Osteocyte (in vitro differentiated cells): ENCODE measurements around the gene PRKCE. TPM values are rescaled to one million over a fixed set of nuclear protein-coding genes. Genes with fewer than 3 reads are reported as not detected.

Experiments used
- DNase-seq: peaks from one replicate; pipeline ENCODE4 v3.0.0; 2021; ENCODE audit warnings: mixed read lengths; ENCODE audit not compliant: unreplicated experiment; ENCODE audit errors: extremely low spot score
- H3K27ac Mint-ChIP-seq: one replicate; pipeline ENCODE4 v1.8.0; 2021; ENCODE audit warnings: mild to moderate bottlenecking, mixed read lengths; ENCODE audit not compliant: unreplicated experiment
- H3K27me3 Mint-ChIP-seq: one replicate; pipeline ENCODE4 v1.8.0; 2021; ENCODE audit warnings: mixed read lengths; ENCODE audit not compliant: unreplicated experiment
- H3K36me3 Mint-ChIP-seq: one replicate; pipeline ENCODE4 v1.8.0; 2021; ENCODE audit warnings: mixed read lengths; ENCODE audit not compliant: unreplicated experiment
- H3K4me1 Mint-ChIP-seq: one replicate; pipeline ENCODE4 v1.8.0; 2021; ENCODE audit warnings: mixed read lengths; ENCODE audit not compliant: unreplicated experiment
- H3K4me3 Mint-ChIP-seq: one replicate; pipeline ENCODE4 v1.8.0; 2021; ENCODE audit warnings: mild to moderate bottlenecking, moderate library complexity, mixed read lengths; ENCODE audit not compliant: unreplicated experiment
- H3K9me3 Mint-ChIP-seq: one replicate; pipeline ENCODE4 v1.8.0; 2021; ENCODE audit warnings: mixed read lengths; ENCODE audit not compliant: unreplicated experiment
- CTCF ChIP-seq: fragments of 200-600 bp; sonication (generic); IDR thresholded peaks from 2 replicates; pipeline ENCODE4 v1.5.0; 2021; ENCODE audit warnings: antibody characterized with exemption, mild to moderate bottlenecking, moderate library complexity
- long read RNA-seq: library from polyadenylated mRNA; unstranded; transcript quantifications from one replicate; pipeline ENCODE4 v2.0.0, GENCODE V29; 2021
- total RNA-seq: library from RNA; stranded (reverse); gene quantifications from 2 replicates; pipeline ENCODE4 v1.2.1, GENCODE V29; 2021

Gene PRKCE
- 10.4 and 13.8 TPM in 2 replicates for total RNA-seq
- long read RNA-seq, partial matches to known transcripts, result 0 of 4 reads
- long read RNA-seq, other reads (novel, unspliced or antisense), result 4 of 4 reads

DNA sequence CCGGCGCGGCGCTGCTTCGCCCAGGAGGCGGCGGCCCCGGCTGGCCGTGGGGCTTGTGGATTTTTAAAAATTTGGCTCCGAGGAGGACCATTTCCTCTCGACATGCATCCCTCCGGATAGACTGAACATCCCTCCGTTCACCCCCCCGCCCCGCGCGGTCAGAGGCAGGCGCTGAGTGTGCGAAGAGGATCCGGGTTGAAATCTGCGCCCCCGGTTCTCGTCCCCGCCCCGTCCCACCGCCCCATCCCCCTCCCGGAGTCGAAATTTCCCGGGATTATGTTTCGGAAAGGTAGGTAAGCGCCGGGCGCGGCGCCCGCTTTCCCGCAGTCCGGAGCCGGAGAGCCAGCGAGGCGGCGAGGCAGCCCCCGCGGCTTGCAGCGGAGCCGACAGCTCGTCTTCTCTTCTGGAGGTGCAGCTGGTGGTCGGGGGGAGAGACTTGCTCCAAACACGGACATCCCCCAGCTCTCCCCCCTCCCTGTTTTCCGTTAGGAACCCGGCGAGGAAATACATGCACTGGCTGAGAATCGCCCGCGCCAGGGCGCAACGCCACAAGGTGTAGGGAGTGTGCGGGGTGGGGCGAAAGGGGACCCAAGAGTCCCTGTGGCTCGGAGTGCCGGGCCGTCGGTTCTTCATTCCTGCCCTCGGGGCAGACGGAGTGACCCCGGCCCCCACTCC, at the start of gene PRKCE:
Gene PRKCE (plus strand): TSS at position 261 of the 675 bp plus-strand sequence.
- no peaks in the 10 kb centered on the region for H3K9me3 Mint-ChIP-seq
- peak within 1 kb of the TSS; percentile 87 for H3K27ac Mint-ChIP-seq
- no peak for TF ChIP-seq CTCF
- H3K4me1 Mint-ChIP-seq, result peaks cover 31% of the 10 kb centered on the region
- no peaks in the 10 kb centered on the region for H3K36me3 Mint-ChIP-seq
- peak within 1 kb of the TSS; percentile 87 for H3K4me3 Mint-ChIP-seq
- no peak for DNase-seq
- no peaks in the 10 kb centered on the region for H3K27me3 Mint-ChIP-seq

DNA sequence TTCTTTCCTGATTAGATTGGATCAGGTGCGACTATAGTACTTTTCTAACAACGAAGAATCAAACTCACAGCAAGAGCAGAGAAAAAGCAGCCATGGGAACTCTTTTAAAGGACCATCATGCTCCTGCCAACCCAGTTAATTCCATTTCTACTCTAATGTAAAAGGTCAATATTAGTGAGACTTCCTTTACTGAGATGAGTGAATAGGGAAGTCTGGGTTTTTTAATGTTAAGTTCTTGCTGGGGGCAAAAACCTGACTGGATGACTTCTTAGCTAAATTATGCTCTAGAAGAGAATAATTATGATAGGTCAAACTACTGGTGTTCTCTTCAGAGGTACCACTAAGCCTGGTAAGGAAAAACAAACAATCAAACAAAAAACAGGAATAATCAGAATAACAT, 48.9 kb upstream of the PRKCE start:
- Mint-ChIP-seq H3K36me3 (peaks cover 52% of the 10 kb centered on the region), H3K4me1 (no peaks in the 10 kb centered on the region), H3K9me3 (no peaks in the 10 kb centered on the region), H3K4me3 (no peak overlapping the region), H3K27ac (no peak overlapping the region), H3K27me3 (no peaks in the 10 kb centered on the region)
- no peak for DNase-seq
- no peak for TF ChIP-seq CTCF

- no peak for TF ChIP-seq CTCF
- no peak for DNase-seq
- no peak overlapping the region for H3K4me3 Mint-ChIP-seq
- H3K36me3 Mint-ChIP-seq, result peaks cover 32% of the 10 kb centered on the region
- peaks cover 12% of the 10 kb centered on the region for H3K4me1 Mint-ChIP-seq
- no peaks in the 10 kb centered on the region for H3K27me3 Mint-ChIP-seq
- H3K27ac Mint-ChIP-seq, result no peak overlapping the region
- no peaks in the 10 kb centered on the region for H3K9me3 Mint-ChIP-seq
Observed at GRCh38 chr2:45605116-45605515, 46.4 kb upstream of the PRKCE start.

GRCh38 chr2:45606796-45607195, 44.7 kb upstream of the PRKCE start:
- H3K27me3 Mint-ChIP-seq, result no peaks in the 10 kb centered on the region
- H3K27ac Mint-ChIP-seq, result no peak overlapping the region
- DNase-seq, result no peak
- peaks cover 18% of the 10 kb centered on the region for H3K4me1 Mint-ChIP-seq
- no peak for TF ChIP-seq CTCF
- no peaks in the 10 kb centered on the region for H3K9me3 Mint-ChIP-seq
- H3K4me3 Mint-ChIP-seq, result no peak overlapping the region
- peaks cover 18% of the 10 kb centered on the region for H3K36me3 Mint-ChIP-seq

DNA sequence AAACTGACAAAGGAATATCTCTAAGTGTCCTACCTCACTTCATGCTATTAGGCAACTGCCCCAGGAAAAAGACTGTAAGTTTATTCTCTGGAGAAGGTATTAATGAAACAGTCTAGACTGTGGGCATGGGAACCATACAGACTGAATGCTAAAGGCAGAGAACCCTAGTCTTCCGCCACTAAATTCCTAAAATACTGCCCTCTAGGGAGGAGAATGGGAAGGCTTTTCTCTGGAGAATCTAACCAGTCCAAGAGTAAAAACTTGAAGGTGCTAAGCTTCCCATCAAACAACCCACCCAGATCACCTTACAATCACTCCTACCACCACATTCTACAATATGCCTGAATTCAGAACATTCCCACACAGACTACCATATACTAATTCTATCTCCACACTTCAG, 43.8 kb upstream of the PRKCE start:
- Mint-ChIP-seq H3K4me3 (no peak overlapping the region), H3K4me1 (peaks cover 18% of the 10 kb centered on the region), H3K27me3 (no peaks in the 10 kb centered on the region), H3K27ac (no peak overlapping the region), H3K9me3 (no peaks in the 10 kb centered on the region), H3K36me3 (peaks cover 11% of the 10 kb centered on the region)
- no peak for DNase-seq
- TF ChIP-seq CTCF, result peak; percentile 48
